Measurements from ENCODE around the gene RAB6A.

Gene RAB6A

GRCh38 chr11:73710964-73711363 lies 49.9 kb downstream of the RAB6A start:
- H3K9me2 ChIP-seq (replicated peaks; ENCODE audit: control insufficient read depth, low read length), result no peaks in the 10 kb centered on the region
- no peaks in the 10 kb centered on the region for H4K20me1 ChIP-seq (ENCODE audit: control insufficient read depth, insufficient read depth, low read depth, low read length)
- H3F3A ChIP-seq (ENCODE audit: control insufficient read depth, insufficient read depth), result 0 out of 2 replicates have a peak, but pooled peaks cover 2% of the 10 kb centered on the region
- no peak overlapping the region for H3K27ac ChIP-seq (ENCODE audit: low read depth, low read length)
- H3K27me3 ChIP-seq (ENCODE audit: control insufficient read depth, low read length), result no peaks in the 10 kb centered on the region
- H3K4me3 ChIP-seq (ENCODE audit: low read length), result no peak overlapping the region
- TF ChIP-seq EZH2phosphoT487 (IDR thresholded peaks at IDR 0.05; ENCODE audit: borderline replicate concordance, low read length), result no peak
- no peak for TF ChIP-seq CTCF (IDR thresholded peaks at IDR 0.05; ENCODE audit: low read depth, low read length, poor library complexity, severe bottlenecking)
- peaks cover 19% of the 10 kb centered on the region for H3K36me3 ChIP-seq (ENCODE audit: control insufficient read depth, low read length)
- H3K9me3 ChIP-seq (ENCODE audit: control insufficient read depth, insufficient read depth, low read length), result no peaks in the 10 kb centered on the region
- peaks cover 9% of the 10 kb centered on the region for H3K4me1 ChIP-seq (ENCODE audit: control insufficient read depth, low read length)
- H3K79me2 ChIP-seq (ENCODE audit: control insufficient read depth, low read length), result no peaks in the 10 kb centered on the region
- no peak overlapping the region for H3K4me2 ChIP-seq (ENCODE audit: low read length)

- Histone ChIP-seq H3K27ac (ENCODE audit: low read depth, low read length) (no peak overlapping the region), H3K4me2 (ENCODE audit: low read length) (no peak overlapping the region), H3K4me3 (ENCODE audit: low read length) (no peak overlapping the region), H3K9me3 (ENCODE audit: control insufficient read depth, insufficient read depth, low read length) (no peaks in the 10 kb centered on the region), H4K20me1 (ENCODE audit: control insufficient read depth, insufficient read depth, low read depth, low read length) (no peaks in the 10 kb centered on the region), H3K4me1 (ENCODE audit: control insufficient read depth, low read length) (peaks cover 5% of the 10 kb centered on the region; the same call in 1 of the 2 replicates), H3K79me2 (ENCODE audit: control insufficient read depth, low read length) (no peaks in the 10 kb centered on the region), H3K36me3 (ENCODE audit: control insufficient read depth, low read length) (peaks cover 9% of the 10 kb centered on the region), H3F3A (ENCODE audit: control insufficient read depth, insufficient read depth) (0 out of 2 replicates have a peak, but pooled peaks cover 2% of the 10 kb centered on the region), H3K27me3 (ENCODE audit: control insufficient read depth, low read length) (no peaks in the 10 kb centered on the region), H3K9me2 (replicated peaks; ENCODE audit: control insufficient read depth, low read length) (no peaks in the 10 kb centered on the region)
- no peak for TF ChIP-seq EZH2phosphoT487 (IDR thresholded peaks at IDR 0.05; ENCODE audit: borderline replicate concordance, low read length)
- no peak for TF ChIP-seq CTCF (IDR thresholded peaks at IDR 0.05; ENCODE audit: low read depth, low read length, poor library complexity, severe bottlenecking)
Measured at GRCh38 chr11:73705053-73705452, 55.8 kb downstream of the RAB6A start.

GRCh38 chr11:73693899-73694525 lies 66.9 kb downstream of the RAB6A start:
- Histone ChIP-seq H3F3A (ENCODE audit: control insufficient read depth, insufficient read depth) (no peaks in the 10 kb centered on the region), H3K27ac (ENCODE audit: low read depth, low read length) (no peak overlapping the region)
- TF ChIP-seq CTCF (IDR thresholded peaks at IDR 0.05; ENCODE audit: low read depth, low read length, poor library complexity, severe bottlenecking), result no peak
- TF ChIP-seq EZH2phosphoT487 (IDR thresholded peaks at IDR 0.05; ENCODE audit: borderline replicate concordance, low read length), result no peak

More at GRCh38 chr11:73693899-73694525, 66.9 kb downstream of the RAB6A start:
- Histone ChIP-seq H3K9me2 (replicated peaks; ENCODE audit: control insufficient read depth, low read length) (no peaks in the 10 kb centered on the region), H4K20me1 (ENCODE audit: control insufficient read depth, insufficient read depth, low read depth, low read length) (no peaks in the 10 kb centered on the region), H3K36me3 (ENCODE audit: control insufficient read depth, low read length) (peaks cover 4% of the 10 kb centered on the region), H3K4me1 (ENCODE audit: control insufficient read depth, low read length) (no peaks in the 10 kb centered on the region), H3K27me3 (ENCODE audit: control insufficient read depth, low read length) (no peaks in the 10 kb centered on the region), H3K9me3 (ENCODE audit: control insufficient read depth, insufficient read depth, low read length) (no peaks in the 10 kb centered on the region), H3K4me3 (ENCODE audit: low read length) (no peak overlapping the region), H3K79me2 (ENCODE audit: control insufficient read depth, low read length) (no peaks in the 10 kb centered on the region), H3K4me2 (ENCODE audit: low read length) (no peak overlapping the region)
